Left renal pelvis (tissue), 4 donors: ENCODE data around the gene TENT5C. TPM values are rescaled to one million over a fixed set of nuclear protein-coding genes. Genes with fewer than 3 reads are reported as not detected.
"Not testable (repeated sequence)": the region's sequence is repeated elsewhere in the genome, so short reads cannot be mapped to it uniquely, and the experiment has no call there.

Source experiments
- DNase-seq, 4 donors: peaks; one replicate each; pipeline ENCODE4 v3.0.0-alpha.2; 2013; ENCODE audit warnings: low read depth in 4 of 4, low spot score in 3 of 4
- polyA plus RNA-seq, 4 donors: library from polyadenylated mRNA; unstranded; fragments of 120-200 nt; gene quantifications; one replicate each; pipeline ENCODE4 v1.2.1, GENCODE V29; 2013; ENCODE audit not compliant: insufficient read length in 4 of 4

The TENT5C gene
- 10 to 100 TPM in 1 of 4 donors, 1 to 10 TPM in 3; 3.0 to 13.4 (median 3.4) TPM for polyA plus RNA-seq

GRCh38 chr1:117605774-117606648 is at the start of gene TENT5C:
Gene TENT5C (plus strand): TSS chr1:117606048. CDS start chr1:117622869, 16,821 bp downstream.
- DNase-seq, result peak; percentile 88 to 93 (median 90)

GRCh38 chr1:117556341-117556740 is 49.5 kb upstream of the TENT5C start:
- DNase-seq, result no peak

- no peak for DNase-seq
These were observed 48.9 kb upstream of the TENT5C start for GRCh38 chr1:117556976-117557375.

GRCh38 chr1:117558451-117558850 is 47.4 kb upstream of the TENT5C start:
- DNase-seq, result not testable (repeated sequence)

- no peak for DNase-seq
These were observed 46.7 kb upstream of the TENT5C start for GRCh38 chr1:117559139-117559538.

GRCh38 chr1:117559985-117560384 is 45.9 kb upstream of the TENT5C start:
- no peak for DNase-seq

GRCh38 chr1:117561071-117561470 is 44.8 kb upstream of the TENT5C start:
- no peak for DNase-seq

GRCh38 chr1:117561551-117561950 is 44.3 kb upstream of the TENT5C start:
- no peak for DNase-seq

GRCh38 chr1:117562581-117563491 is 43.0 kb upstream of the TENT5C start:
- DNase-seq, result no peak

- DNase-seq, result no peak
These were observed 42.4 kb upstream of the TENT5C start for GRCh38 chr1:117563492-117563875.

GRCh38 chr1:117564227-117565075 is 41.4 kb upstream of the TENT5C start:
- no peak for DNase-seq

GRCh38 chr1:117565076-117565556 is 40.7 kb upstream of the TENT5C start:
- DNase-seq, result no peak

GRCh38 chr1:117565745-117566455 is 39.9 kb upstream of the TENT5C start:
- DNase-seq, result no peak

GRCh38 chr1:117566556-117566955 is 39.3 kb upstream of the TENT5C start:
- no peak for DNase-seq

GRCh38 chr1:117567435-117567834 is 38.4 kb upstream of the TENT5C start:
- DNase-seq, result no peak

- DNase-seq, result no peak
These were observed 37.9 kb upstream of the TENT5C start for GRCh38 chr1:117567976-117568375.

- no peak for DNase-seq
These were observed 36.8 kb upstream of the TENT5C start for GRCh38 chr1:117568999-117569398.

GRCh38 chr1:117569856-117570255 is 36.0 kb upstream of the TENT5C start:
- no peak for DNase-seq

- no peak for DNase-seq
These were observed 34.8 kb upstream of the TENT5C start for GRCh38 chr1:117570988-117571409.

GRCh38 chr1:117571496-117571895 is 34.4 kb upstream of the TENT5C start:
- DNase-seq, result no peak
